ENCODE data around the gene ILDR2.
"Not testable (repeated sequence)": the region's sequence is repeated elsewhere in the genome, so short reads cannot be mapped to it uniquely, and the experiment has no call there.

Gene ILDR2

DNA sequence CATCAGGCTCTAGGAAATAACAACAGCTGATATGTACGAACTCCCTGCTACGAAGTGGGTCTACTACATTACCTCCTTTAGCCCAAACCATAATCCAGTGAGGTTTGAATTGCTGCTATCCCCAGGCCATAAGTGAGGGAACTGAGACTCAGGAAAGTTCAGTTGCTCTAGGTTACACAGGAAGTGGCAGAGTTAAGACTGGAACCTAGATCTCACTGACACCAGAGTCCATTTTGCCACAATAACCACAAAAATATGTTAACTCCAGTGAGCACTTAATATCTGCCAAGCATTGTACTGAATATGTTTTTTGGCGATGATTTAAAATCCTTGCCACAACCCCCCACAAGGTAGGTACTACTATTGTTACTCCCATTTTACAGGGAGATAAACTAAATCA lies 90.4 kb downstream of the ILDR2 start:
- no peak for DNase-seq (ENCODE audit: low spot score)

DNA sequence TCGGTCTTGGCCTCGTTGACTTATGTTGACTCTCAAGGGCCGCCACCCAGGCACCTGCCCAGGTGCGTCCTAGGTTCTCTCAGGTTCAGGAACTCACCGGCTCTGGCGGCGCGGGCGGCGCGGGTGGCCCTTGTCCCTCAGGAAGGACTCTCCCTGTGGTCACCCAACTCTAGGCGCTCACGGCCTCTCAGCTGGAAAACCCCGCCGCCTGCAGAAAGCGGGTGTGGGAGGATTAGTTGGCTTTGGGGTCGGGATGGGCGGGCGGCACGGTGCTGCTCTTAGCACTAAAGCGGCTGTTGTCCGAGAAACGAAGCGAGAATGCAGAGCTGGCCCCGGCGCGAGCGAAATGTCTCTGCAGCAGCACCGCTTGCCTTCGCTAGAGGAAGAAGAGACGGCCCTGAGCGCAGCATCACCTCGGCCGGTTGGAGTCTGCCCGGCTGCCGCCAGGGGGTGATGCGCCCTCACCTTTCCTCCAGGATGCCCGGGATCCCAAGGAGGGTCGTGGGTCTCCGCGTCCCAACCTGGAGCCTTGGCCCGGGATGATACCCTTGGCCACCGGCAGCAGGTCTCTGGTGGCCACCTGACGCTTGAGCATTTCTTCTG lies 91.2 kb downstream of the ILDR2 start:
- DNase-seq (ENCODE audit: low spot score), result no peak

- no peak for DNase-seq (ENCODE audit: low spot score)
Observed at GRCh38 chr1:166882893-166883292, 92.4 kb downstream of the ILDR2 start.

GRCh38 chr1:166878173-166878917 lies 97.0 kb downstream of the ILDR2 start:
- not testable (repeated sequence) for DNase-seq (ENCODE audit: low spot score)

- DNase-seq (ENCODE audit: low spot score), result no peak
Observed at GRCh38 chr1:166876540-166876838, 98.9 kb downstream of the ILDR2 start.

DNA sequence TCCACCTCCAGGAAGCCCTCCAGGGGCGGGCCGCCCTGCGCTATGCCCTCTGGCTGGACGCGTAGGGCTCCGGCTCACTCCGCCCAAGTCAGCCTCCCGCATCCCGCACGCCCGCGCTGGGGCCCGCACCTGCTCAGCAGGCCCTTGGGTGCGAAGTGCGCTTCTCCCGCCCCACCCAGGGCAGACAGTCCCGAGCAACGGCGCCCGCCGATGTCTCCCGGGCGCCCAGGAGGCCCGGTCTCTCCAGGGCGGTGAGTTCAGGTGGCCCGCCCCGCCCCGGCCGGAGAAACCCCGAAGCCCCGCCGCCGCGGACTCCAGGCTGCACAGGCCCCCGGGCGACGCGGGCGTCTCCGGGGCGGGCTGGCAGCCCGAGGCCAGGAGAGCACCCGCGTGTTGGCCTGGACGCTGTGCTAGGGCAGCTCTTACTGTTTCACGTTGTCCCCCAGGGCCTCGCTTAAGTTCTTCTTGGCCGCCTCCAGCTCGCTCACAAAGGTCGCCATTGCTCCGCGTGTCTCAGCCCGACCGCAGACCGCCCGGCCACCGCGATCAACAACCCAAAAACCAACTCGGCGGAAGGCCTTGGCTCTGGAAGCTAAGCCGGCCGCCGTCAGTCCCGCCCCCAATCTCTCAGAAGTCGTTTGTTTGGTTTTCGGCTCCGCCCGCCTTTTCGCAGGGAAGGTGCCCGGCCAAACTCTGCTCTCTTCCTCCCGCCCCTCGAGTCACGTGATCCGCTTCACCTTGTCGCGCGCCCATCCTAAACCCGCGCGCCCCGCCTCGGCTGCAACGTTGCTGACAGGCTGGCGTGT lies 99.4 kb downstream of the ILDR2 start, which contains the start of gene TADA1:
Gene TADA1, minus strand, starts transcription at position 531 of the 806 bp plus-strand sequence. Its CDS starts 31 bp downstream, at position 500.
- peak; percentile 99 for DNase-seq (ENCODE audit: low spot score)

GRCh38 chr1:166875302-166875733 lies 100.0 kb downstream of the ILDR2 start:
- no peak for DNase-seq (ENCODE audit: low spot score)

- no peak for DNase-seq (ENCODE audit: low spot score)
Observed at GRCh38 chr1:166874464-166874863, 100.9 kb downstream of the ILDR2 start.

DNA sequence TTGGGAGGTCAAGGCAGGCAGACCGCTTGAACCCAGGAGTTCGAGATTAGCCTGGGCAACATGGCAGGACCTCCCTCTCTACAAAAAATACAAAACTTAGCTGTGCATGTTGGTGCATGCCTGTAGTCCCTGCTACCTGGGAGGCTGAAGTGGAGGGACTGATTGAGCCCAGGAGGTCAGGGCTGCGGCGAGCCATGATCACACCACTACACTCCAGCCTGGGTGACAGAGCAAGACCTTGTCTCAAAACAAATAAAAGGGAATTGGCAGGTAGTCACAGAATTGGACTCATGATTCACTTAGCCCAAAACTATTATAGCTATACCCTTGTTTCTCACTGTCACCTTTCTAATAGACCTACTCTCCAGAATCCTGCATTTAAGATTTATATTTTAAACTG lies 104.8 kb downstream of the ILDR2 start:
- DNase-seq (ENCODE audit: low spot score), result no peak

DNA sequence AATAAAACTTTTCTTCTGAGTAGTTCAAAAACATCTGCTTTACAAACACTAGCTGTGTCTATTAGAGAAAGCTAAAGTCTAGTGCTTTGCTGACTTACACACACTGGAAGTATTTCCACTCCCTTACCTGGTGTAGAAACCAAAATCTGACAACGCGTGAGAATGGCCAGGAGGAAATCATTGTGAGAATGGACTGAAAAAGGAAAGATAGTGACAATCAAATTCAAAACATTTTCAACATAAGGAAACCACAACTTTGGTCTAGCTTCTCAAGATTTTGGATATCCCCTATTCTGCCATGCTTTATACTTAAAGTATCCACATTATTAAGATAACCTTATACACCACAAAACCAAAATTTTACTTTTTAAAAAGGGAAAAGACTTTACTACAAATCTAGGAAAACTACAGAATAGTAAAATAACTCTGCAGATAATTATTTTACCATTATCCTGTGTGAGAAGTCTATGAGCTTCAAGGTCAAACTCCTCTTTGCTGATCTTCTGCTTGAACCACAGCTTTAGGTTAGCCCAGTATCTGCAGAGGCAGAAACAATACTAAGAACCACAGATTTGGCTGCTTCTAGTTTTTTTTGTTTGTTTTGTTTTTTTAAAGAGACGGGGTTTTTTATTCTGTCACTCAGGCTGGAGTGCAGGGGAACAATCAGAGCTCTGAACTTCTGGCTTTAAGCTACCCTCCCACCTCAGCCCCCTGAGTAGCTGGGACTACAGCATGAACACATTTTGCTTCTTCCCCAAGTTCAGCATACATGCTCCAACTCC lies 105.8 kb downstream of the ILDR2 start:
- DNase-seq (ENCODE audit: low spot score), result no peak

DNA sequence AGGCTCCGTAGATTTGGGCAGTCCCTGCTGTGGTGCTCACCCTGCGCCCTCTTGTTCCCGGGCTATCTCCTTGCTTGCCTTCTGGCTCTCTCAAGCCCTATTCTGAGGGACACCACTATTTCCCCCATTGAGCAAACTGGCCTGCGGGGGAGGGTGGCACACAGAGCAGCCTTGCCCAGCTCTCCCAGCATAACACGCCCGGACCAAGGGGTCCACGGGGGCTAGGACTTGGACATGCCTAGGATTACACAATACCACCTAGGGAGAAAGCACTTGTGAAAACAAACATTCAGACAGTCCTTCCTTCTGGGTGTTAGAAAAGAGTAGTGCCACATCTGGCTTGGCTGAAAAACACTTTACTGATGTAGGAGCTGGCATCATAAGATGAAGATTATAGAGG lies 106.7 kb downstream of the ILDR2 start:
- no peak for DNase-seq (ENCODE audit: low spot score)

- no peak for DNase-seq (ENCODE audit: low spot score)
Observed at GRCh38 chr1:166865926-166866325, 109.4 kb downstream of the ILDR2 start.

GRCh38 chr1:166859597-166859996 lies 115.7 kb downstream of the ILDR2 start:
- DNase-seq (ENCODE audit: low spot score), result no peak

DNA sequence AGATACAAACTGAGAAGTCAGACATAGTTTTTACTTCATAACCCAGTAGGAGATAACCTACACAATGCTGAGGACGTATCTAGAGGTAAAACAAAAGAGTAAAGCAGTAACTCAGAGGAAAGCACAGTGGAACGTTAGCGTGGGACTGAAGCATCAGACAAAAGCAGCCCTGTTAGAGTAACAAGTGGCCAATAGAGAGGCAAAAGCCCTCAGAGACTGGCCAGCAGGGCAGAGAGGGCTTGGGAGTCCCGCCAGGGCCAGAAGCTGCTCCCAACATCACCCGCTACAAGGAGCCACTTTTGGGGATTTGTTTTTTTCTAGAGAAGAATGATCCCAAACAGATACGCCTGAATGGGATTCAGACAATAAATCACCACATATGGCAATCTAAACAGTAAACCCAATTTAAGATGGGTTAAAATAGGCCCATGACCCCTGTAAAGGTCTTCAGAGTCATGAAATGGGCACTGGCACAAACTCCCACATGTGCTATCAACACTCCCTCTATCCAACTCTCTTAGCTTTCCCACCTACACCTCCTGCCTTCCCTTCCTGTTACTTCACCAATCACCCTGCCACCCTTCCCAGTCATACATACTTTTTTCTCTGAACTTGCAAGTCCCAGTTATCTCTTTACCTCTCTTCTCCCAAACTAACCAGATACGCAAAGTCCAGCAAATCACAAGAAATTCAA lies 116.5 kb downstream of the ILDR2 start:
- no peak for DNase-seq (ENCODE audit: low spot score)

All from activated CD4-positive, alpha-beta T cell treated with anti-CD3 and anti-CD28 coated beads, Interleukin-2, Interleukin-4, amounts not matched to agents 100 ng/mL and 50 ng/mL, durations not matched to agents 16 hours and 8 hours (primary cell).